Activated T-helper 2 cell treated with anti-CD3 and anti-CD28 coated beads, Interferon-gamma antibody, Interleukin-2, Interleukin-4, amounts not matched to agents 10 μg/mL and 5 μg/mL and 100 μg/mL, durations not matched to agents 14 hours and 24 hours and 36 hours (primary cell): Measurements from ENCODE around the gene TRIM63. TPM values are rescaled to one million over a fixed set of nuclear protein-coding genes. Genes with fewer than 3 reads are reported as not detected.

ENCODE experiments used
- DNase-seq: peaks from one replicate; pipeline ENCODE4 v3.0.0; 2021; ENCODE audit warnings: low spot score
- H3K27ac Mint-ChIP-seq: one replicate; pipeline ENCODE4 v1.8.0; 2021; ENCODE audit warnings: mixed read lengths
- H3K27me3 Mint-ChIP-seq: one replicate; pipeline ENCODE4 v1.8.0; 2021; ENCODE audit warnings: low read depth, mixed read lengths
- H3K36me3 Mint-ChIP-seq: one replicate; pipeline ENCODE4 v1.8.0; 2021; ENCODE audit warnings: low read depth, mixed read lengths
- H3K4me1 Mint-ChIP-seq: one replicate; pipeline ENCODE4 v1.8.0; 2021; ENCODE audit warnings: low read depth, mixed read lengths
- H3K4me3 Mint-ChIP-seq: one replicate; pipeline ENCODE4 v1.8.0; 2021; ENCODE audit warnings: low read depth, mild to moderate bottlenecking, moderate library complexity, mixed read lengths
- H3K9me3 Mint-ChIP-seq: one replicate; pipeline ENCODE4 v1.8.0; 2021; ENCODE audit warnings: mixed read lengths
- intact Hi-C: fragments of 100-400 bp; cut with micrococcal nuclease; formaldehyde crosslinking; loops from one replicate; pipeline ENCODE4 v1.15.1; 2023
- total RNA-seq: library from RNA; stranded (reverse); gene quantifications from 2 replicates; pipeline ENCODE4 v1.2.3, GENCODE V29; 2022

Gene TRIM63
- total RNA-seq, 1 donor from 2014 or later: not detected

DNA sequence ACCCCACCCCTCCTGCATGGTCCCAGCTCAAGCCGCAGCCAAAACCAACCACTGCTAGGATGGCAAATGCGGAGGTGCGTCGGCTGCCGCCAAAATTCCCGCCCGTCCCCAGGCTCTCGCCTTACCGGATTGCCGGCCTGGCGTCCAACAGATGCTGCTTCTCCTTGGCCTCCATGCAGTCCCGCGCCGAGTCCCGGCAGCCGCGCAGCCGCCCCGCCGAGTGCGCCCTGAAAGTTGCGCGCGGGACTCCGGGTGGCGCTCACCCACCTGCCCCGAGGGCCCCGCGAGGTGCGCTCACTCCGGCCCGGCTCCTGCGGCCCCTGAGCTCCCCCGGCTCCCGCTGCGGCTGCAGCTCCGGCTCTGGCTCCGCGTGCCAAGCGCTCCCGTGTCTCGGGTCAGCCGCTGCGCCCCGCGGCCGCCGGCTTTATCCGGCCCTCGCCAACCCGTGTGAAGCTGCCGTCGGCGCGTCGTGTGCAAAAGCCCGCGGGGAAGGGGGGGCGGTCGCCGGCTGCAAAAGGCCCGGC, 21.6 kb downstream of the TRIM63 start, which contains the start of gene SLC30A2:
Gene SLC30A2, minus strand, starts transcription at position 397 of the 524 bp plus-strand sequence. Its CDS starts 222 bp downstream, at position 175.
- no peaks in the 10 kb centered on the region for H3K9me3 Mint-ChIP-seq
- H3K27ac Mint-ChIP-seq: no peak within 1 kb of the TSS
- intact Hi-C loops: loop anchor here (10.0 kb wide), 1 partner anchor 359 kb away; no protein-coding TSS in a partner anchor
- no peaks in the 10 kb centered on the region for H3K36me3 Mint-ChIP-seq
- peaks cover 70% of the 10 kb centered on the region for H3K27me3 Mint-ChIP-seq
- DNase-seq: no peak
- H3K4me1 Mint-ChIP-seq: no peaks in the 10 kb centered on the region
- no peak within 1 kb of the TSS for H3K4me3 Mint-ChIP-seq

DNA sequence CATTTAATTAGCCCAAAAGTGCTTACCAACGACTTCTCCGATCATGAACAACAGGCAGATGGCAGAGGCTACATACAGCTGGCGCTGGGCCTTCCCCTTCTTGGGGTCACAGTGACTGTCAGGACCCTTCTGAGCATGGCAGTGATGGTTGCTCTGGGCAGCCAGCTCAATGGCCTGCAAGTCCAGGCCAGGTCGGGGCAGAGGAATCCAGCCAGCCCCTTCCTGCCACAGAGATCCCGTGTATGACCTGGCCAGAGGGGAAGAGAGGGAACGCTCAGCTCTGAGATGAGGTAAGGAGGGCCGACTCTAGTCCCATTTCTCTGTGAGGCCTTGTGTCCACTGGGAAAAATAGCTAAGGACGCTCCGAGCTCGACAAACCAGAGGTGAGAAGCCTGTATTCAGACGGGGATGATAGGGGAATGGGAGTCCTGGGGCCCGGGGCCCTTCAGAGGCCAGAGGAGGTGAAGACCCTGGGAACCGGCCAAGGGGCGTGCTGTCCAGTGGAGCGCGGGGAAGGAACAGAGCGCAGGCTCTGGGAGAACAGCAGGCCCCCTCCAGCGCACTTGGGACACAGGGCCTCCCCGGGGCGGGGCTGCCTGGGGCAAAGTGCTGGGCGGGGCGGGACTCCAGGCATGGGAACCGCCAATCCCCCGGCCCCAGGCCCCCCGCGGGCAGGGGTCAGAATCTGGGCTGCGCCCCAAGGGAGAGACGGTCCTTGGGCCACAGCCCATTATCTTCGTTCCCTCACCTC, 22.3 kb downstream of the TRIM63 start:
- intact Hi-C loops: loop anchor here (10.0 kb wide), 1 partner anchor 360 kb away; no protein-coding TSS in a partner anchor
- Mint-ChIP-seq H3K27me3 (peaks cover 65% of the 10 kb centered on the region), H3K4me3 (no peak overlapping the region), H3K4me1 (no peaks in the 10 kb centered on the region), H3K9me3 (no peaks in the 10 kb centered on the region), H3K27ac (no peak overlapping the region), H3K36me3 (no peaks in the 10 kb centered on the region)
- DNase-seq: no peak

DNA sequence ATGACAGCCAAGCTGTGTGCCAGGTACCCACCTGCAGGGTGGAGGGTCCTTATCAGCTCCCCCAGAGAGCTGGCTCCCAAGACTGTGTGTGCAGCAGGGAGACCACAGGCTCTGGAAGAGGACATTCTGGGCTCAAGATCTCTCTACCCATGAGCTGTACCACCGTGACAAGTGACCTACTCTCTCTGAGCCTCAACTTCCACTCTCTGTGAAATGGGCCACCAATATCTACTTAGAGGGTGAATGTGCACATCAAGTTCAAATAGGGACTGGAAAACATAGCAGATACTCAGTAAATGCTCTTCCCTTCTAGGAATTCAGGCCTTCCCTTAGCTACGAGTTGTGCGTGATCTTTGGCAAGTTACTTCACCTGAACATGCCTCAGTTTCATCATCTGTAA, 23.0 kb downstream of the TRIM63 start:
- DNase-seq: no peak
- Mint-ChIP-seq H3K4me1 (no peaks in the 10 kb centered on the region), H3K9me3 (no peaks in the 10 kb centered on the region), H3K36me3 (no peaks in the 10 kb centered on the region), H3K27ac (no peak overlapping the region), H3K27me3 (peaks cover 59% of the 10 kb centered on the region), H3K4me3 (no peak overlapping the region)
- intact Hi-C loops: loop anchor here (10.0 kb wide), 1 partner anchor 360 kb away; no protein-coding TSS in a partner anchor

GRCh38 chr1:26043765-26044164, 23.7 kb downstream of the TRIM63 start:
- Mint-ChIP-seq H3K4me1 (no peaks in the 10 kb centered on the region), H3K27me3 (peaks cover 54% of the 10 kb centered on the region), H3K4me3 (no peak overlapping the region), H3K27ac (no peak overlapping the region), H3K9me3 (no peaks in the 10 kb centered on the region), H3K36me3 (no peaks in the 10 kb centered on the region)
- intact Hi-C loops: loop anchor here (10.0 kb wide), 1 partner anchor 361 kb away; no protein-coding TSS in a partner anchor
- no peak for DNase-seq

- intact Hi-C loops: loop anchor here (10.0 kb wide), 1 partner anchor 363 kb away; no protein-coding TSS in a partner anchor
- peaks cover 41% of the 10 kb centered on the region for H3K27me3 Mint-ChIP-seq
- no peaks in the 10 kb centered on the region for H3K9me3 Mint-ChIP-seq
These were observed 25.5 kb downstream of the TRIM63 start for GRCh38 chr1:26041978-26042377.

DNA sequence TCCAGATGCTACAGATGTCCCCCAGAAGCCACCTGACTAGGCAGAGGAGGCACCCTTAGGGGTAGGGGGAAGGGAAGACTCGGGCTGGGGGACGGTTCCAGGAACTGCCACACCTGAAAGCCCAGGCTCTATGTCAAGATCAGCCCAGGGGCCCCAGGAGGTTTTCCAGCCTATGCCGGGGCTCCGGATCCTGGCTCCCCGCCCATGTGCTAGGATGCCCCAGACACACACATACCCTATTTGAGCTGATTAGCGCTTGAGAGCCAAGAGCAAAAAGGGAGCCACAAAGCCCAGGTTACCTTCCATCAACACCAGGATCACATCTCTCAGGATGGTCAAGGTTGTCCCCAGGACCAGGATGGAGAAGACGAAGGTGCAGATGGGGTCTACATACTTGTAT, 26.0 kb downstream of the TRIM63 start:
- peaks cover 36% of the 10 kb centered on the region for H3K27me3 Mint-ChIP-seq
- H3K4me3 Mint-ChIP-seq: no peak overlapping the region
- H3K36me3 Mint-ChIP-seq: no peaks in the 10 kb centered on the region
- DNase-seq: no peak
- no peak overlapping the region for H3K27ac Mint-ChIP-seq
- H3K4me1 Mint-ChIP-seq: no peaks in the 10 kb centered on the region
- no peaks in the 10 kb centered on the region for H3K9me3 Mint-ChIP-seq
- intact Hi-C loops: loop anchor here (10.0 kb wide), 1 partner anchor 363 kb away; no protein-coding TSS in a partner anchor

More at GRCh38 chr1:26041978-26042377, 25.5 kb downstream of the TRIM63 start:
- H3K4me3 Mint-ChIP-seq: no peak overlapping the region
- H3K27ac Mint-ChIP-seq: no peak overlapping the region
- DNase-seq: no peak
- H3K4me1 Mint-ChIP-seq: no peaks in the 10 kb centered on the region
- H3K36me3 Mint-ChIP-seq: no peaks in the 10 kb centered on the region

GRCh38 chr1:26038904-26039303, 28.5 kb downstream of the TRIM63 start:
- H3K4me3 Mint-ChIP-seq: no peak overlapping the region

DNA sequence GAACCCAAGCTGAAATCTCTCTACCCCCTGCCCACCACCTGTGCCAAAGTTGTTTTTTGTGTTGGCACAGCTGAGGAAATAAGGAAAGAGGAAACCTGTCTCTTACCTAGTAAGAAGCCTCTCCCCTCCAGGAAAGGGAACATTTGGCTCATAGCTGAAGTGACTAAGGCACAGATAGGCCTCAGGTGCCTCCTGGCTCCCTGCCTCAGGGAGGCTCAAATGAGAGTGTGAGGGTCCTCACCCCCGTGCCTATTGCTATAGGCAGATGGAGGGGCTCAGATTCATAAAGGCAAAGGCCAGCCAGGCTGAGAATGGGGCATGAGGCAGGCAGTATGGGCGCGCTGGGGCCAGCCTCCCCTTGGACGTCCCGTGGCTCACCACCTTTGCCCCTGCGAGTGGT, 29.0 kb downstream of the TRIM63 start:
- no peak for DNase-seq
- Mint-ChIP-seq H3K4me3 (no peak overlapping the region), H3K4me1 (peaks cover 10% of the 10 kb centered on the region), H3K27me3 (peaks cover 29% of the 10 kb centered on the region), H3K9me3 (no peaks in the 10 kb centered on the region), H3K36me3 (no peaks in the 10 kb centered on the region), H3K27ac (no peak overlapping the region)
- intact Hi-C loops: loop anchor here (5.0 kb wide), 1 partner anchor 199 kb away; no protein-coding TSS in a partner anchor

More at GRCh38 chr1:26038904-26039303, 28.5 kb downstream of the TRIM63 start:
- intact Hi-C loops: loop anchor here (5.0 kb wide), 1 partner anchor 198 kb away; no protein-coding TSS in a partner anchor
- DNase-seq: no peak
- Mint-ChIP-seq H3K4me1 (peaks cover 10% of the 10 kb centered on the region), H3K9me3 (no peaks in the 10 kb centered on the region), H3K27ac (no peak overlapping the region), H3K27me3 (peaks cover 31% of the 10 kb centered on the region), H3K36me3 (no peaks in the 10 kb centered on the region)

DNA sequence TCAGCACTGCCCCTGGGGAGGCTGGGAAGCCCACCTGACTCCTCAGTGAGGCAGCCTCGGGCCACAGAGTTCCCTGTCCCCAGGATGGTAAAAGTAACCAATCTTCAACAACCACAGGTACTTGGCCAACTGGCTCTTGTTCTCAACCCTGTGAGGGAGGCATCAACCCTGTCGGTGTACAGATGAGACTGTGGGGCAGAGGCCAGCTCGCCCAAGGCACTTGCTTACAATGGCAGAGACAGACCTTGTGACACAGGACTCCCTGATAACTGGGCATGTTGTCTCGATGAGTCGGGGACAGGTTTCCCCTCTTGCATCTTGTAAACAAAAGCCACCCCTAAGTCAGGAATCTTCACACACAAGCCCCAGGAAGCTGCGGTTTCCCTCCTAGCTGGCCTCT, 29.5 kb downstream of the TRIM63 start:
- Mint-ChIP-seq H3K27me3 (peaks cover 24% of the 10 kb centered on the region), H3K4me1 (peaks cover 10% of the 10 kb centered on the region), H3K4me3 (no peak overlapping the region), H3K9me3 (no peaks in the 10 kb centered on the region), H3K27ac (no peak overlapping the region), H3K36me3 (no peaks in the 10 kb centered on the region)
- intact Hi-C loops: loop anchor here (2.0 to 5.0 kb wide), 2 partner anchors 131 to 199 kb away; partner anchors contain the start of genes C1orf232 and ZNF593
- DNase-seq: no peak

GRCh38 chr1:26036756-26037281, 30.6 kb downstream of the TRIM63 start:
- DNase-seq: no peak
- Mint-ChIP-seq H3K4me1 (peaks cover 10% of the 10 kb centered on the region), H3K36me3 (no peaks in the 10 kb centered on the region), H3K4me3 (no peak overlapping the region), H3K27me3 (peaks cover 28% of the 10 kb centered on the region), H3K9me3 (no peaks in the 10 kb centered on the region), H3K27ac (no peak overlapping the region)
- intact Hi-C loops: loop anchor here (2.0 to 5.0 kb wide), 2 partner anchors 132 to 200 kb away; partner anchors contain the start of genes C1orf232 and ZNF593

GRCh38 chr1:26035959-26036755, 31.3 kb downstream of the TRIM63 start:
- no peak overlapping the region for H3K27ac Mint-ChIP-seq
- peaks cover 10% of the 10 kb centered on the region for H3K4me1 Mint-ChIP-seq
- no peaks in the 10 kb centered on the region for H3K9me3 Mint-ChIP-seq

More at GRCh38 chr1:26035959-26036755, 31.3 kb downstream of the TRIM63 start:
- H3K4me3 Mint-ChIP-seq: peak overlapping the region; percentile 94
- peak; percentile 74 for DNase-seq
- peaks cover 25% of the 10 kb centered on the region for H3K27me3 Mint-ChIP-seq
- intact Hi-C loops: loop anchor here (2.0 to 5.0 kb wide), 4 partner anchors 69 to 201 kb away; partner anchors contain the start of genes C1orf232 and ZNF593
- no peaks in the 10 kb centered on the region for H3K36me3 Mint-ChIP-seq
